HFFc6 (cell line): Measurements from ENCODE around the gene MAMSTR. TPM values are rescaled to one million over a fixed set of nuclear protein-coding genes. Genes with fewer than 3 reads are reported as not detected.

Source experiments
- DNase-seq: peaks from one replicate; pipeline ENCODE4 v3.0.0-alpha.2; 2018
- H3K27ac Mint-ChIP-seq: 2 replicates; pipeline ENCODE4 v1.8.0; 2020; ENCODE audit warnings: mild to moderate bottlenecking, mixed read lengths
- H3K27me3 Mint-ChIP-seq: 2 replicates; pipeline ENCODE4 v1.8.0; 2021; ENCODE audit warnings: mild to moderate bottlenecking, moderate library complexity, mixed read lengths; ENCODE audit not compliant: insufficient read depth
- H3K36me3 Mint-ChIP-seq: 2 replicates; pipeline ENCODE4 v1.8.0; 2021; ENCODE audit warnings: low read depth, mixed read lengths
- H3K4me1 Mint-ChIP-seq: 2 replicates; pipeline ENCODE4 v1.8.0; 2020; ENCODE audit warnings: low read depth, mixed read lengths
- H3K4me3 Mint-ChIP-seq: 2 replicates; pipeline ENCODE4 v1.8.0; 2020; ENCODE audit warnings: mild to moderate bottlenecking, moderate library complexity, mixed read lengths
- H3K9me3 Mint-ChIP-seq: 2 replicates; pipeline ENCODE4 v1.8.0; 2020; ENCODE audit warnings: mild to moderate bottlenecking, mixed read lengths
- CTCF ChIP-seq: fragments of 200-600 bp; sonication (generic); IDR thresholded peaks from 2 replicates; pipeline ENCODE4 v1.5.0; 2021; ENCODE audit warnings: antibody characterized with exemption, mild to moderate bottlenecking
- total RNA-seq, 6 experiments: library from RNA; stranded (reverse); fragmentation: NEBNext Ultra II Directional; extraction: Animal tissue kit (Norgen Biotek cat#: 25700); gene quantifications; 2 replicates in 1 of 6; 3 replicates in 5 of 6; pipeline ENCODE4 v1.2.3, GENCODE V29; 2021

MAMSTR gene
- total RNA-seq, 6 experiments from 2014 or later, result 2.7 to 4.5 (median 3.0) TPM

- Mint-ChIP-seq H3K27ac (no peak overlapping the region), H3K27me3 (peaks cover 8% of the 10 kb centered on the region), H3K36me3 (no peaks in the 10 kb centered on the region), H3K4me1 (peaks cover 8% of the 10 kb centered on the region; the same call in 1 of the 2 replicates), H3K4me3 (no peak overlapping the region), H3K9me3 (peaks cover 5% of the 10 kb centered on the region; the same call in 1 of the 2 replicates)
- TF ChIP-seq CTCF, result no peak
- no peak for DNase-seq
These were observed 45.2 kb downstream of the MAMSTR start for GRCh38 chr19:48674216-48674809.

- no peak for TF ChIP-seq CTCF
- H3K27me3 Mint-ChIP-seq, result peaks cover 8% of the 10 kb centered on the region
- H3K4me3 Mint-ChIP-seq, result no peak overlapping the region
- H3K9me3 Mint-ChIP-seq, result peaks cover 5% of the 10 kb centered on the region; the same call in 1 of the 2 replicates
- H3K36me3 Mint-ChIP-seq, result no peaks in the 10 kb centered on the region
- H3K4me1 Mint-ChIP-seq, result peaks cover 8% of the 10 kb centered on the region; the same call in 1 of the 2 replicates
- DNase-seq, result no peak
- H3K27ac Mint-ChIP-seq, result no peak overlapping the region
These were observed 46.0 kb downstream of the MAMSTR start for GRCh38 chr19:48673436-48674100.

- Mint-ChIP-seq H3K4me1 (peaks cover 8% of the 10 kb centered on the region; the same call in 1 of the 2 replicates), H3K9me3 (peaks cover 5% of the 10 kb centered on the region; the same call in 1 of the 2 replicates), H3K27ac (no peak within 1 kb of the TSS), H3K36me3 (no peaks in the 10 kb centered on the region), H3K27me3 (peaks cover 8% of the 10 kb centered on the region), H3K4me3 (no peak within 1 kb of the TSS)
- DNase-seq, result no peak
- TF ChIP-seq CTCF, result no peak
These were observed 46.5 kb downstream of the MAMSTR start, which contains the start of gene NTN5 for GRCh38 chr19:48672994-48673393. TSS of gene NTN5 (minus strand) at chr19:48673017. CDS start at chr19:48670986, 2,031 bp downstream.

GRCh38 chr19:48671446-48671995 lies 48.0 kb downstream of the MAMSTR start:
- Mint-ChIP-seq H3K36me3 (no peaks in the 10 kb centered on the region), H3K9me3 (peaks cover 5% of the 10 kb centered on the region; the same call in 1 of the 2 replicates), H3K4me1 (peaks cover 8% of the 10 kb centered on the region; the same call in 1 of the 2 replicates), H3K4me3 (no peak overlapping the region), H3K27ac (no peak overlapping the region), H3K27me3 (peaks cover 12% of the 10 kb centered on the region)
- no peak for TF ChIP-seq CTCF
- DNase-seq, result no peak

GRCh38 chr19:48670699-48671445 lies 48.7 kb downstream of the MAMSTR start:
- DNase-seq, result no peak
- Mint-ChIP-seq H3K27me3 (peaks cover 9% of the 10 kb centered on the region), H3K9me3 (peaks cover 5% of the 10 kb centered on the region; the same call in 1 of the 2 replicates), H3K4me1 (peaks cover 8% of the 10 kb centered on the region; the same call in 1 of the 2 replicates), H3K27ac (no peak overlapping the region), H3K4me3 (no peak overlapping the region), H3K36me3 (no peaks in the 10 kb centered on the region)
- no peak for TF ChIP-seq CTCF
